ENCODE data around the gene BPIFB3. TPM values are rescaled to one million over a fixed set of nuclear protein-coding genes. Genes with fewer than 3 reads are reported as not detected.

BPIFB3 gene
- total RNA-seq, 1 donor from 2014 or later: not detected

GRCh38 chr20:33061658-33062028 lies 7.9 kb downstream of the BPIFB3 start:
- no peak for DNase-seq (ENCODE audit: low spot score)

GRCh38 chr20:33062105-33062824 lies 8.6 kb downstream of the BPIFB3 start:
- no peak for DNase-seq (ENCODE audit: low spot score)

GRCh38 chr20:33062825-33063149 lies 9.1 kb downstream of the BPIFB3 start:
- no peak for DNase-seq (ENCODE audit: low spot score)

- no peak for DNase-seq (ENCODE audit: low spot score)
These were observed 9.6 kb downstream of the BPIFB3 start for GRCh38 chr20:33063271-33063670.

- no peak for DNase-seq (ENCODE audit: low spot score)
These were observed 11.0 kb downstream of the BPIFB3 start for GRCh38 chr20:33064572-33065287.

- no peak for DNase-seq (ENCODE audit: low spot score)
These were observed 12.1 kb downstream of the BPIFB3 start for GRCh38 chr20:33065785-33066184.

- DNase-seq (ENCODE audit: low spot score): no peak
These were observed 14.1 kb downstream of the BPIFB3 start for GRCh38 chr20:33067806-33068205.

- no peak for DNase-seq (ENCODE audit: low spot score)
These were observed 14.7 kb downstream of the BPIFB3 start for GRCh38 chr20:33068251-33068939.

- no peak for DNase-seq (ENCODE audit: low spot score)
These were observed 16.0 kb downstream of the BPIFB3 start for GRCh38 chr20:33069673-33070072.

- DNase-seq (ENCODE audit: low spot score): no peak
These were observed 16.7 kb downstream of the BPIFB3 start for GRCh38 chr20:33070111-33071053.

- DNase-seq (ENCODE audit: low spot score): no peak
These were observed 17.5 kb downstream of the BPIFB3 start for GRCh38 chr20:33071198-33071597.

- DNase-seq (ENCODE audit: low spot score): no peak
These were observed 18.7 kb downstream of the BPIFB3 start for GRCh38 chr20:33072362-33072761.

- DNase-seq (ENCODE audit: low spot score): no peak
These were observed 19.1 kb downstream of the BPIFB3 start for GRCh38 chr20:33072813-33073212.

- DNase-seq (ENCODE audit: low spot score): no peak
These were observed 21.0 kb downstream of the BPIFB3 start for GRCh38 chr20:33074675-33075074.

GRCh38 chr20:33075281-33075680 lies 21.6 kb downstream of the BPIFB3 start:
- DNase-seq (ENCODE audit: low spot score): no peak

- no peak for DNase-seq (ENCODE audit: low spot score)
These were observed 23.1 kb downstream of the BPIFB3 start for GRCh38 chr20:33076662-33077372.

- DNase-seq (ENCODE audit: low spot score): no peak
These were observed 25.6 kb downstream of the BPIFB3 start, which contains the start of gene BPIFB4 for GRCh38 chr20:33079259-33079658. TSS of gene BPIFB4 (plus strand) at chr20:33079643. CDS start at chr20:33081527, 1,884 bp downstream.

- no peak for DNase-seq (ENCODE audit: low spot score)
These were observed 27.9 kb downstream of the BPIFB3 start for GRCh38 chr20:33081411-33082154.

- no peak for DNase-seq (ENCODE audit: low spot score)
These were observed 28.8 kb downstream of the BPIFB3 start for GRCh38 chr20:33082546-33082945.

Measured in mesenteric fat pad (tissue), 1 donor.